B cell (primary cell): ENCODE data around the gene MELK.

ENCODE experiments used
- CTCF ChIP-seq: fragments of 200-600 bp; IDR thresholded peaks from one replicate; pipeline ENCODE4 v1.8.0; 2022; ENCODE audit warnings: antibody characterized with exemption, mild to moderate bottlenecking
- EZH2 ChIP-seq: IDR thresholded peaks from 2 replicates; pipeline ENCODE4 v1.6.1; 2012; ENCODE audit warnings: borderline replicate concordance, low read depth, mild to moderate bottlenecking, moderate library complexity, low read length; ENCODE audit not compliant: insufficient read depth, poor library complexity, severe bottlenecking

DNA sequence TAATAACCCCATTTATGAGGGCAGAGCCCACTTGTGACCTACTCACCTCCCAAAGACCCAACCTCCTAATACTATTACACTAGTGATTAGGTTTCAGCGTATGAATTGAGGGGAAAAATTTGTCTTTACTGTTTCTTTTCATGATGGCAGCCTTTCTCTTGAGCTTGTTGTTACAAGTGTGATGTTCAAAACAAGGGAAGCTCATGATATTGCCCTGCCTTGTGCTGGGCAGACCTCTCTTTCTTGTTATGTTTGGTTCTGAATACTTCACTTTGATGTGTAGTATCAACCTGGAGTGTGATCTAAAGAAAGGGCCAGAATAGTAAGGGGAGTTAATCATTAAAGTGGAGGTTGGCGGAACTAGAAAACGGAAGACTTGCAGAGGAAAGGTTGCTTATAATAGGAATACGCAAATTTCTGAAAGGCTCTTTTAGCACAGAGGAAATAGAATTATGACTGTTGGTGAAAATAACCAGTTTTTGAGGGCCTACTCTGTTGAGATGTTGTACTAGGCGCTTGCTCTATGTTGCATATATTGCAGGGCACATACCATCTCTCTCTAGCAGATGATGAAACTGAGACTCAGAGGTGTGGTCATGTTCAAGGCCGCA, 68.2 kb downstream of the MELK start:
- TF ChIP-seq CTCF, result no peak
- TF ChIP-seq EZH2, result no peak
